NCI-H748 (cell line): Measurements from ENCODE around the gene DAB1.
A peak's percentile ranks its signal among the peaks of the same experiment; 100 is the strongest.

Source experiments
- DNase-seq: peaks from one replicate; lab custom pipeline; 2025; ENCODE audit not compliant: unreplicated experiment; lab: John Stamatoyannopoulos, UW

The DAB1 gene

DNA sequence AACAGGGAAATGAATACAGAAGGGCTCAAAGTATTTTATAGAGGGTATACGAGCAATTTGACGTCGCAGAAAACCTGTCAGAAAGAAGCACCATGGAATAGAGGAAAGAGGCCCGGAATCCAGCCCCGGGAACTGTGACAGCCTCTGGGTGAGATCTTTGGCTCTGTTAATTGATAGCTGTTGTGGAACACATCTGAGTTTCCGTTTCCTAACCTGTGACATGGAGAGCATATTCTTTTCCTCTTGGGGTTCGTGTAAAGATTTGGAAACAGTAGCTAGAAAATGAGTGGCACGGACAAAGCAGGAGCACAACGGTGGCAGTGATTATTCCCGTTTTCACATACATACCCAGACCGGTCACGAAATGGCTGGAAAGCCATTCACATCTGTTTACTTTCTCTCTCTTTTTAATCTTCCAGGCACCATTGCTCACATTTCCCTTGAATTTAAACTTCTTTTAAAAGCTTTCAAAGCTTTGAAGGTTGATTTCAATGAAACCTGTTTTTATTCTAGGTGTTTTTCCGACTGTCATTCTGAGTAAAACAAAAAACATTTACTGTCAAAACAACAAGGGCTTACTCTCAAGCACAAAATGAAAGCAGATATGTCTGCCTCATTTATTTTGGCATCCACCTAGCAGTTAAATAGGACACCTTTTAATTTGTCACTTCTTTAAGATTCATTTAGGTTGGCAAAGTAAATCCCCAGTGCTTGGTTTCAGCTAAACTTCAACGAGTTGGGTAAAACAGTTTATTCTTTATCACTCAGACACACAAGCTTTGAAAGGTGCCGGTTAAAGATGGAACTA lies 431.3 kb downstream of the DAB1 start:
- no peak for DNase-seq

DNA sequence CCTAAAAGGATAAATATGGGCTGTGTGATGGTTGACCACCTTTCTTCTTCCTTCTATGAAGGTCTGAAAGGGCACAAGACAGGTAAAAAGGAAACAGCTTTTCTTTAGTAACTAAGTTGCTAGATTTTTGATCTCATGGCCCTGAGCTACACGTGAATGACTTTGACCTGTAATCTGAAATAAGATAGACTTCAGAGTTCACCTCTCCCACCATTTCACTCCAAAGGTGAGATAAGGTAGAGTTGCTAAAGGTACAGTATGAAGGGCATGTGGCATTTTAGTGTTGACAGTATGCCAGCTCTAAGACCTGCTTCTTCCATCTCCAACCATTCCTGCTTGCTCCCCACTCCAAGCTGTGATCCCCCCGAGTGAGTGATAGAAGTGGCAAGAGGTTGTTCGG lies 432.3 kb downstream of the DAB1 start:
- DNase-seq = no peak

DNA sequence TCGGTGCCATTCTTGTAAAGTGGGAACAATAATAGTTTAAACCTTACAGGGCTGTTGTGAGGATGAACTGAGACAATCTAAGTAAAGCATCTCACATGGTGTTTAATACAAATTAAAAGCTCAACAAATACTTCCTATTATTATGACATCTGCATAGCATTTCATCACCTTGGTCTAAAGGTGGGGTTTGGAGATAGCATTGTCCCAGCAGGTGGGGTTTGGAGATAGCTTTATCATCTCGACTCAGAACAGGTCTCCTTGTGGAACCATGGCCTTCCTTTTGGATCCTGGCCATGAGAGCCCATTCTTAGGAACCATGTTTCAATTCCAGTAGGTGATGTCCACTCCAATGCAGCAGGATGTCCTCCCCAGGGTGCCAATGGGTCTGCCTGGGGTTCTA lies 437.5 kb downstream of the DAB1 start:
- DNase-seq = no peak

GRCh38 chr1:56985857-56986256 lies 438.0 kb downstream of the DAB1 start:
- no peak for DNase-seq

DNA sequence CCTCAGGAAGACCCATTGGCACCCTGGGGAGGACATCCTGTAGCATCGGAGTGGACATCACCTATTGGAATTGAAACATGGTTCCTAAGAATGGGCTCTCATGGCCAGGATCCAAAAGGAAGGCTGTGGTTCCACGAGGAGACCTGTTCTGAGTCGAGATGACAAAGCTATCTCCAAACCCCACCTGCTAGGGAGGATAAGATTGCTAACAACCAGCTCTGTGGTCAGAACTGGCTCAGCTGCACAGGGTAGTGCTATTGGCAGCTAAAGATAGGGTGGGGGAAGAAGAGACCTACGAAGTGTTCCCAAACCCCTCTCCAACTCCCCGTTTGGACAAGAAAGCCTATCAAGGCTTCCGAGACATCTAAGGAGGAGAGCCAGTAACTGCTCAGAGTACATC lies 440.4 kb downstream of the DAB1 start:
- DNase-seq = no peak

DNA sequence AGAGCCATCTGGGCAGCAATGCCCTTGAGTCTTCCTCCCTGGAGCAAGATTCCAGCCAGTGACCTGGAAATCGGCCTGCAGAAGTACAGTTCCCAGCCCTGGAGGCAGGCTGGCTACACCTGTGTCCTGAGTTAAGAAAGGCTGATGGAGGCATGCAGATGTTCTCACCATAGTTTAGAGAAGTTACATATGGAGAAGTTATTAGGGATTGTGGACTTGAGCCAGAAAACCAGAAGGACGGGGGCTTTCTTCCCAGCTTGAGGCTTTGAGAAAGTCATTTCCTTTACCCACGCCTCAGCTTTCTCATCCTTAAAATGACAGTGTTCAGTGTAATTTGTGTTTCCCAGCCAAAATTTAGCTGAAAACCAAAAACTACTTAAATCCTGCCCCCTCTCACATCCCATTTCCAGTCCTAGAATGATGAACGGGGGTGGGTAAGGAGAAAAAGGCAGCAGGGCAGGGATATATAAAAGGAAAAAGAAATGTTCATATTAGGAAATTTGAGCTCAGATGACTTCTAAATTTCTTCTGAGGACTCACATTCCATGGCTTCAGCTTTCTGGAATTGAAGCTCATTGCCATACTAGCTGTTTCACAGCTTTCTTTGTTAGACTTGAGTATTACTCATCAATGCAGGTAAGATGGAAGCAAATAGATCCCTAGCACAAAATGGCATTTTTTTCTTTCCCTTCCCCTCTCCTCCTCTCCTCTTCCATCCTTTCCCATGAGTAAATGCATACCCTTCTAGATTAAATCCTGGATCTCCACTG lies 443.7 kb downstream of the DAB1 start:
- DNase-seq = no peak

DNA sequence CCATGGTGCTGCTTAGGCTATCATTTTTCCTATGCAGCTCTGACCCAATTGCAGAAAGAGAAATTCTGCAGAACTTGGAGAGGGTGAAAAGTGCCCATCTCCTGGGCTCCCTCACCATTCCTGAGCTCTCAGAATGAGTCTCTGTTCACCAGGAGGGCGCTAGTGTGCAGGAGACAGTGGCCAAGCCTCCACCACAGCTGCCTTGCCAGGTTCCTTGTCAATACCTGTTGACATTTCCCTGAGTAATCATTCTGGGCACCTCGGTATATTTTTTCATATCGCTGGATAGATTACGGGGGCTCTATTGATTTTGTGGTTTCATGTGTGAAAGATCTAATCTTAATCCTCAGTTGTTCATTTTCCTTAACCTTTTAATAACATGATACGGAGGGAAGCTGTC lies 445.0 kb downstream of the DAB1 start:
- no peak for DNase-seq

DNA sequence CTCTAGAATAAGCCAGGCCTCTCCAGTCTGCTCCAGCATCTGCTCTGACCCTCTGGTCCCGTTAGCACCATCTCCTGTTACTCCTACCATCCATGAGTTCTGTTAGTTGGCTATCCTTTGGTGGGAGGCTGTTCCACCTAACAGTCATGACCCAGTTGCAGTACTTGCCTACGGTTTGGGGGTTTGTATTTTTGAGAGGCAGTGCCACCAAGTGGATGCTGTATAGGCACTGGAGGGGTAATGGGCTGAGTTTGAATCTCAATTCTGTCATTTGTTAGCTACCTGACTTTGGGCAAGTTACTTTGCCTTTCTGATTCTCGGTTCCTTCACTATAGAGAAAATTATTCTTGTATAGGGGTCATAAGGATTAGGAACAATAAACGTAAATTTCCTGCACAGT lies 445.9 kb downstream of the DAB1 start:
- DNase-seq = no peak

GRCh38 chr1:56975446-56975845 lies 448.4 kb downstream of the DAB1 start:
- no peak for DNase-seq

GRCh38 chr1:56973923-56974742 lies 449.7 kb downstream of the DAB1 start:
- DNase-seq = no peak

DNA sequence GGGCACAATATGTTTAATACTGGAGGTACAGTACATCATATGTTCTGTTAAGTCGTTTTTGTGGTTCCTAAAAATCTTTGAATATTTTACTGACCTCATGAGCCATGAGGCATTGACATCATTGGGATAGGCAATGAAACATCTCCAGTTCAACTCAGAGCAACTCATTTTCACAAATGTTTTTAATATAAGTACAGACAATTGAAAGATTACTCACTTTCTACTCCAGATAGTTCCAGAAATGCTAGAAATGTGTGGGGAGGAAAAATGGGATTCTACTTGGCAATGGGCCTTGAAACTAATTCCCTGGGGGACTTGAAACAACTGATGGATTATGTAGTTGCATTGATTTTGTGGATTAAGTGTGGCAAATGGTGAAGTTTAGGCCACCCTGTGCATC lies 450.9 kb downstream of the DAB1 start:
- DNase-seq = no peak

DNA sequence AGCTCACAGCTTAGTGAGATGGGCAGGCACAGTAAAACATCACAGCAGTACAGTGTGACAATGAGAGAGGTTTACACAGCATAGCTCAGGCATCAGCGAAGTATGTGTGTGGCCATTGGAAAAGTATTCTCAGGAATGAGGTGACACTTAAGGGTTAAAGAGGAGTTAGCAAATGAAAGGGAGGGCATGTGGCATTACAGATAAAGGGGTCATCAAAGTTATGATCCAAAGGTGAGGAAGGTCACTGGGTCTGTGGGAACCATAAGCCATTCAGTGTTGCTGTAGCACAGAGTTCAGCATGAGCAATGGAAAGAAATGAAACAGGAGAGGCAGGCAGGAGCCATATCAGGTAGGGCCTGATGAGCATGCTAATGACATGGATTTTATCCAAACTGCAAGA lies 453.6 kb downstream of the DAB1 start:
- no peak for DNase-seq

DNA sequence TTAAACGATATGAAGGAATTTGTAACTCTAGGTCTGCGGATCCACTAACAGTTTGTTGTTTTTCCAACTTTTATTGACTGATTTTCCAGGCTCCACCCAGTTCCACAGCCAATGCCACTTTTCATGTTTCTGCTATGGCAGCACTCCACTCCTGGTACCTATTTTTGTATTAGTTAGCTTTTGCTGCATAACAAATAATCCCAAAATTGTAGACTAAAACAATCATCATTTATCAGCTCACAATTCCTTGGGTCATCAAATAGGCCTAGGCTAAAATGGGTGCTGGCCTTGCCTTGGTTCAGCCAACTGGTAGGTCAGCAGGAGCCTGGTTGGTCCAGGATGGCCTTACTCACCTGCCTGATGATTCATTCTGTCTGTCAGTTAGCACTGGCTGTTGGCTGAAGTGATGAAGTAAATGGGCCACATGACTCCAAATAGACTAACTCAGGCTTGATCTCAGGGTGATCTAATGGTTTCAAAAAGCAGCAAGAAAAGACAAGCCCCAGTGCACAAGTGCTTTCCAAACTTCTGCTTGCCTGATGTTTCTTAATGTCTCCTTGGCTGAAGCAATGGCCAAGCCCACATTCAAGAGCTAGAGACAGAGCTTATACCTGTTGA lies 454.9 kb downstream of the DAB1 start:
- DNase-seq = no peak

GRCh38 chr1:56967900-56968832 lies 455.7 kb downstream of the DAB1 start:
- peak; percentile 26 for DNase-seq

DNA sequence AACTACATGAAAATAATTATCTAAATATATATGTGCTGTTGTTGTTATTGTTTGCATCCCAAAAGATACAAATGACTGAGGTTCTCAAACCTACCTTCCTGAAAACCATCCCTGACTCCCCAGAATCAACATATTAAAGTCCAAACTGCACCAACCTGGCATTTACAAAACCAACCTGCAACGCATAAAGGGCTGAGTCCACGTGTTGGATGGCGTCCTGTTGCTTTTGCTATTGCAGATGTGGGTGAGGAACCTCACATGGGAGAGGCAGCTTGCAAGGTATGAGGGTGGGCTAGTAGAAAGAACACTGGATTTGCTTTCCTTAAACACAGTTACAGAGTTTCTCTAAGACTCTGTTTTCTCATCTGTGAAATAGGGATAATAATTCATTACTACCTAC lies 456.5 kb downstream of the DAB1 start:
- DNase-seq = no peak

GRCh38 chr1:56966698-56966999 lies 457.2 kb downstream of the DAB1 start:
- DNase-seq = no peak

DNA sequence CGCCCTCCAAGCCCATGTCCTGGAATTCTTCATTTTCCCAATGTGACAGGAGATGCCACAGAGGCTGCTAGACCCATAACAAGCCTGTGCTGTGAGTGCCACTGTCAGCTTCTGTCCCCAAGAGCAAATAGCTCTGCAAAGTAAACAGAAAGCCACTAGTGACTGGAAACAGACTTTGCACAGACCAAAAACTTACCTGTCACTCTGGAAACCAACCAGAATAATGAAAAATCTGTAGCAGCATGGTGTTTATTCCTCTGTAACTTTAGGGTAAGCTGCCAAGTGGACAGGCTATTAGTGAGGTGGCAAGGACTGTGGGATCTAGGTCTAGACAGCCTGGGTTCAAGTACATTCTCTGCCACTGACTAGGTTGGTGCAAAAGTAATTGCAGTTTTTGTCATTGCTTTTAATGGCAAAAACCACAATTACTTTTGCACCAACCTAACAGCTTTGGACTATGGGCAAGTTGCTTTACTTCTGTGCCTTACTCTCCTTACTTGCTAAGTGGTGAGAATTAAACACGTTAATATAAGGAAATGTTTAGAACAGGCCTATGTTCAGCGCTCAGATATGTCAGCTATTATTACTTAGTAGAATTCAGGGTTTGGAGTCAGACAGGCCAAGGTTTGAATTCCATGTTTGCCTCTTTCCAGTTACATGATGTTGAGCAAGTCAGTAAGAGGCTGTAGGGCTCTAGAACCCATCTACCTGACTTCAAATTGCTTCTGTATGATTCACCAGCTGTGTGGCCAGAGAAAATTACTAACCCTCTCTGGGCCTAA lies 457.8 kb downstream of the DAB1 start, which contains the start of gene C8B:
TSS of gene C8B (minus strand) at position 100 of the 782 bp plus-strand sequence. CDS start at position 33, 67 bp downstream.
- peak; percentile 11 for DNase-seq

DNA sequence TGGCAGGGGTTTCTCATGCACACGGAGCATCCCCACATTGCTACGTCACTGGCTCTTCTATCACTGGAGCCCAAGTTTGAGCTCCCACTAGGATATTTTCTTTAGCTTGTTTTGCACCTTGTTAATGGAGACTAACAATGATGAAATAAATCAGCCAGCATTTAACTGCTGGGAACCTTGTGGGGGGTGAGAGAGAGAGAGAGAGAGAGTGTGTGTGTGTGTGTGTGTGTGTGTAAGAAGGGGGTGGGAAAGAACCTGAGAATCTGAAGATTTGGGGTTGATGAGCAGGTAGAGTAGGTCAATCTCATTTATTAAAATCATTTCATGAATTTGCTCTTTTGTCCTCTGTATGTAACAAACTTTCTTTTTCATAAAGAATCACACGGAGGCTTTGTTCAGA lies 458.7 kb downstream of the DAB1 start:
- DNase-seq = no peak

GRCh38 chr1:56964349-56965017 lies 459.4 kb downstream of the DAB1 start:
- no peak for DNase-seq
